GM23338 (cell line): ENCODE results near the gene MCC.

Experiments
- EZH2 ChIP-seq: fragments of 200-600 bp; sonication (generic); IDR thresholded peaks from one replicate; pipeline ENCODE4 v1.8.0; 2017; ENCODE audit warnings: antibody characterized with exemption, mild to moderate bottlenecking, low read depth; ENCODE audit not compliant: unreplicated experiment
- EZH2phosphoT487 ChIP-seq: fragments of 200-600 bp; sonication (generic); IDR thresholded peaks from one replicate; pipeline ENCODE4 v1.8.1; 2018; ENCODE audit warnings: antibody characterized with exemption; ENCODE audit not compliant: unreplicated experiment
- JUNB ChIP-seq: IDR thresholded peaks from one replicate; pipeline ENCODE4 v1.6.1; 2016; ENCODE audit warnings: antibody characterized with exemption; ENCODE audit not compliant: unreplicated experiment
- POLR2AphosphoS5 ChIP-seq: IDR thresholded peaks from 2 replicates; pipeline ENCODE4 v1.6.1; 2016; ENCODE audit warnings: antibody characterized with exemption, low read depth
- REST ChIP-seq: IDR thresholded peaks from one replicate; pipeline ENCODE4 v1.6.1; 2018; ENCODE audit warnings: antibody characterized with exemption; ENCODE audit not compliant: unreplicated experiment
- TF ChIP-seq, protein P1 (sequence below), 2 experiments: fragments of 200-600 bp in 1 of 2; sonication (generic) in 1 of 2; conservative IDR thresholded peaks; 2 replicates each; pipeline versions ENCODE4 v1.5.1 to v1.6.1; 2016 to 2017; ENCODE audit warnings: antibody characterized with exemption in 2 of 2, low read depth in 2 of 2, mild to moderate bottlenecking in 2 of 2, moderate library complexity in 1 of 2
- TF ChIP-seq, protein P2 (sequence below): IDR thresholded peaks from 2 replicates; pipeline ENCODE4 v1.6.1; 2016; ENCODE audit warnings: antibody characterized with exemption

DNA sequence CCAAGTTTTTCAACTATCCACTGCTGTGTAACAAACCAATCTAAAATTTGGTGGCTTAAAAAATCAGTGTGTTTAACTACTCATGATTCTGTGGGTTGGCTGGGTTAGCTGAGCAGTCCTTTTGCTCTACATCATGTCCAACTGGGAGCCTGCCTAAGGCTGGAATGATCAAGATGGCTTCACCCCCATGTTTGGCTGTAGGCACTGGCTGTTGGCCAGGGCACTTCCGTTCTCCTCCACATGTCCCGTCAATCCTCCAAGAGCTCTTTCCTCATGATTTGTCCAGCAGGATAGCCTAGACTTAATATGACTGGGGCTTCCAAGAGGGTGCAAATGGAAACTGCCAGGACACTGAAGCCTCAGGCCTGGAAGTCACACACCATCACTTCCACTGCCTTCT lies 36.5 kb downstream of the MCC start:
- TF ChIP-seq, protein P1, sequence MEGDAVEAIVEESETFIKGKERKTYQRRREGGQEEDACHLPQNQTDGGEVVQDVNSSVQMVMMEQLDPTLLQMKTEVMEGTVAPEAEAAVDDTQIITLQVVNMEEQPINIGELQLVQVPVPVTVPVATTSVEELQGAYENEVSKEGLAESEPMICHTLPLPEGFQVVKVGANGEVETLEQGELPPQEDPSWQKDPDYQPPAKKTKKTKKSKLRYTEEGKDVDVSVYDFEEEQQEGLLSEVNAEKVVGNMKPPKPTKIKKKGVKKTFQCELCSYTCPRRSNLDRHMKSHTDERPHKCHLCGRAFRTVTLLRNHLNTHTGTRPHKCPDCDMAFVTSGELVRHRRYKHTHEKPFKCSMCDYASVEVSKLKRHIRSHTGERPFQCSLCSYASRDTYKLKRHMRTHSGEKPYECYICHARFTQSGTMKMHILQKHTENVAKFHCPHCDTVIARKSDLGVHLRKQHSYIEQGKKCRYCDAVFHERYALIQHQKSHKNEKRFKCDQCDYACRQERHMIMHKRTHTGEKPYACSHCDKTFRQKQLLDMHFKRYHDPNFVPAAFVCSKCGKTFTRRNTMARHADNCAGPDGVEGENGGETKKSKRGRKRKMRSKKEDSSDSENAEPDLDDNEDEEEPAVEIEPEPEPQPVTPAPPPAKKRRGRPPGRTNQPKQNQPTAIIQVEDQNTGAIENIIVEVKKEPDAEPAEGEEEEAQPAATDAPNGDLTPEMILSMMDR (conservative IDR thresholded peaks at IDR 0.05; ENCODE audit: low read depth in 2 of 2), result no peak
- TF ChIP-seq REST (no peak), POLR2AphosphoS5 (no peak), JUNB (no peak), EZH2phosphoT487 (no peak), EZH2 (no peak)
- TF ChIP-seq, protein P2, sequence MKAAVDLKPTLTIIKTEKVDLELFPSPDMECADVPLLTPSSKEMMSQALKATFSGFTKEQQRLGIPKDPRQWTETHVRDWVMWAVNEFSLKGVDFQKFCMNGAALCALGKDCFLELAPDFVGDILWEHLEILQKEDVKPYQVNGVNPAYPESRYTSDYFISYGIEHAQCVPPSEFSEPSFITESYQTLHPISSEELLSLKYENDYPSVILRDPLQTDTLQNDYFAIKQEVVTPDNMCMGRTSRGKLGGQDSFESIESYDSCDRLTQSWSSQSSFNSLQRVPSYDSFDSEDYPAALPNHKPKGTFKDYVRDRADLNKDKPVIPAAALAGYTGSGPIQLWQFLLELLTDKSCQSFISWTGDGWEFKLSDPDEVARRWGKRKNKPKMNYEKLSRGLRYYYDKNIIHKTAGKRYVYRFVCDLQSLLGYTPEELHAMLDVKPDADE, result no peak
